Esophagus muscularis mucosa (tissue), 4 donors: Measurements from ENCODE around the gene ANXA9. TPM values are rescaled to one million over a fixed set of nuclear protein-coding genes. Genes with fewer than 3 reads are reported as not detected.

Experiments used
- DNase-seq: peaks from one replicate; pipeline ENCODE4 v3.0.0-alpha.2; 2017; ENCODE audit errors: extremely low spot score
- H3K27ac ChIP-seq, 4 donors: fragments of 200-600 bp; sonication (generic); replicated peaks in 1 of 4; 1 replicate in 3 of 4; 2 replicates in 1 of 4; pipeline ENCODE4 v1.5.1; 2016 to 2019; ENCODE audit warnings: mild to moderate bottlenecking in 1 of 4
- H3K27me3 ChIP-seq, 4 donors: fragments of 200-600 bp; sonication (generic); one replicate each; pipeline versions ENCODE4 v1.5.1 to v1.6.0; 2016 to 2019
- H3K36me3 ChIP-seq, 4 donors: fragments of 200-600 bp; sonication (generic); one replicate each; pipeline ENCODE4 v1.5.1; 2016 to 2019
- H3K4me1 ChIP-seq, 4 donors: fragments of 200-600 bp; sonication (generic); one replicate each; pipeline ENCODE4 v1.5.1; 2016 to 2019
- H3K4me3 ChIP-seq, 4 donors: fragments of 200-600 bp; sonication (generic); 1 replicate in 2 of 4; 2 replicates in 2 of 4; pipeline ENCODE4 v1.5.1; 2016 to 2019; ENCODE audit warnings: mild to moderate bottlenecking in 4 of 4, moderate library complexity in 1 of 4
- H3K9me3 ChIP-seq, 4 donors: fragments of 200-600 bp; sonication (generic); 1 replicate in 3 of 4; 2 replicates in 1 of 4; pipeline ENCODE4 v1.5.1; 2016 to 2019
- CTCF ChIP-seq, 3 experiments: fragments of 200-600 bp in 2 of 3; fragments of 450-650 bp in 1 of 3; sonication (generic) in 2 of 3; IDR thresholded peaks; one replicate each; pipeline ENCODE4 v1.5.1; 2017 to 2019; ENCODE audit warnings: antibody characterized with exemption in 3 of 3, mild to moderate bottlenecking in 2 of 3, moderate library complexity in 1 of 3
- EP300 ChIP-seq: sonication (generic); formaldehyde crosslinking; IDR thresholded peaks from one replicate; pipeline ENCODE4 v1.6.1; 2017; ENCODE audit warnings: antibody characterized with exemption
- POLR2A ChIP-seq: fragments of 450-650 bp; IDR thresholded peaks from one replicate; pipeline ENCODE4 v1.6.1; 2017; ENCODE audit warnings: antibody characterized with exemption, moderate library complexity, mild to moderate bottlenecking, low read depth
- POLR2AphosphoS5 ChIP-seq, 2 donors: sonication (generic); formaldehyde crosslinking; IDR thresholded peaks; one replicate each; pipeline ENCODE4 v1.6.1; 2017; ENCODE audit warnings: antibody characterized with exemption in 2 of 2
- WGBS: methylation state at CpG from one replicate; pipeline ENCODE4 v1.1.5; 2018; 5-methylcytosine and 5-hydroxymethylcytosine counted together
- intact Hi-C: fragments of 100-400 bp; cut with DNase I; formaldehyde crosslinking; loops from one replicate; pipeline ENCODE4 v1.15.1; 2023
- total RNA-seq, 4 donors: library from RNA; depleted of rRNA; stranded (reverse); fragments of >200 nt; gene quantifications; one replicate each; pipeline versions ENCODE4 v1.1.0 to v1.2.1, GENCODE V29; 2016

Gene ANXA9
- total RNA-seq, 4 donors from 2014 or later = 0.13 to 0.42 (median 0.34) TPM

GRCh38 chr1:151007853-151008243, 25.8 kb downstream of the ANXA9 start:
- Histone ChIP-seq H3K36me3 (peaks cover 0 to 3% (median under 1%) of the 10 kb centered on the region in 4 donors), H3K27ac (peak overlapping the region; percentile 81 to 91 (median 87)), H3K27me3 (no peaks in the 10 kb centered on the region), H3K4me3 (peak overlapping the region; percentile 66 to 80 (median 70)), H3K4me1 (peaks cover 54 to 84% (median 81%) of the 10 kb centered on the region in 4 donors), H3K9me3 (no peaks in the 10 kb centered on the region)
- DNase-seq = no peak
- WGBS = 7% methylated on average over 4 of the region's 4 CpGs
- TF ChIP-seq POLR2A = no peak
- no peak for TF ChIP-seq EP300
- TF ChIP-seq CTCF (IDR thresholded peaks at IDR 0.05) = no peak
- no peak for TF ChIP-seq POLR2AphosphoS5 (IDR thresholded peaks at IDR 0.05)
- intact Hi-C loops = loop anchor here (10.0 kb wide), 1 partner anchor 313 kb away; the partner anchor contains the start of gene GOLPH3L

- H3K9me3 ChIP-seq = no peaks in the 10 kb centered on the region
- peak within 1 kb of the TSS; percentile 66 to 80 (median 70) for H3K4me3 ChIP-seq
- H3K36me3 ChIP-seq = peaks cover 0 to 4% (median 0%) of the 10 kb centered on the region in 4 donors
- WGBS = under 1% methylated on average over 27 of the region's 69 CpGs
- H3K27ac ChIP-seq = peak within 1 kb of the TSS; percentile 81 to 91 (median 87)
- H3K4me1 ChIP-seq = peaks cover 52 to 77% (median 75%) of the 10 kb centered on the region in 4 donors
- H3K27me3 ChIP-seq = no peaks in the 10 kb centered on the region
- DNase-seq = peak; percentile 98
- peak in 1 of 3 experiments; percentile 10 for TF ChIP-seq CTCF (IDR thresholded peaks at IDR 0.05)
- no peak for TF ChIP-seq POLR2A
- TF ChIP-seq EP300 = no peak
- TF ChIP-seq POLR2AphosphoS5 (IDR thresholded peaks at IDR 0.05) = peak; percentile 79 to 89
- intact Hi-C loops = loop anchor here (10.0 kb wide), 1 partner anchor 314 kb away; the partner anchor contains the start of gene GOLPH3L
These were observed 26.4 kb downstream of the ANXA9 start, which contains the start of gene PRUNE1 for GRCh38 chr1:151008244-151009205. Gene PRUNE1, plus strand, starts transcription at chr1:151008449. Its CDS starts 184 bp downstream, at chr1:151008633.

GRCh38 chr1:151009206-151009587, 27.1 kb downstream of the ANXA9 start:
- peaks cover 45 to 70% (median 68%) of the 10 kb centered on the region in 4 donors for H3K4me1 ChIP-seq
- WGBS = 43% methylated on average over 3 of the region's 3 CpGs
- peak overlapping the region; percentile 81 to 91 (median 87) for H3K27ac ChIP-seq
- TF ChIP-seq POLR2A = no peak
- no peak for TF ChIP-seq POLR2AphosphoS5 (IDR thresholded peaks at IDR 0.05)
- no peak for TF ChIP-seq CTCF (IDR thresholded peaks at IDR 0.05)
- TF ChIP-seq EP300 = no peak
- H3K4me3 ChIP-seq = peak overlapping the region; percentile 66 to 80 (median 70)
- no peaks in the 10 kb centered on the region for H3K27me3 ChIP-seq
- intact Hi-C loops = loop anchor here (10.0 kb wide), 1 partner anchor 314 kb away; the partner anchor contains the start of gene GOLPH3L
- peaks cover 0 to 4% (median 0%) of the 10 kb centered on the region in 4 donors for H3K36me3 ChIP-seq
- no peak for DNase-seq
- no peaks in the 10 kb centered on the region for H3K9me3 ChIP-seq

GRCh38 chr1:151009674-151010345, 27.7 kb downstream of the ANXA9 start:
- 92% methylated on average over 8 of the region's 8 CpGs for WGBS
- TF ChIP-seq POLR2AphosphoS5 (IDR thresholded peaks at IDR 0.05) = no peak
- TF ChIP-seq EP300 = no peak
- no peak for TF ChIP-seq POLR2A
- TF ChIP-seq CTCF (IDR thresholded peaks at IDR 0.05) = no peak
- Histone ChIP-seq H3K4me3 (peak overlapping the region in 2 of 4 donors; percentile 66 to 80), H3K9me3 (no peaks in the 10 kb centered on the region), H3K27ac (peak overlapping the region; percentile 81 to 91 (median 87)), H3K36me3 (peaks cover 0 to 4% (median under 1%) of the 10 kb centered on the region in 4 donors), H3K27me3 (no peaks in the 10 kb centered on the region), H3K4me1 (peaks cover 43 to 64% (median 62%) of the 10 kb centered on the region in 4 donors)
- no peak for DNase-seq
- intact Hi-C loops = loop anchor here (10.0 kb wide), 1 partner anchor 315 kb away; the partner anchor contains the start of gene GOLPH3L
